Suprapubic skin (tissue), 4 donors: ENCODE results near the gene DSCAML1. TPM values are rescaled to one million over a fixed set of nuclear protein-coding genes. Genes with fewer than 3 reads are reported as not detected.

Source experiments
- DNase-seq, 2 donors: peaks; one replicate each; pipeline ENCODE4 v3.0.0-alpha.2; 2019; ENCODE audit warnings: low spot score in 2 of 2
- H3K27ac ChIP-seq: fragments of 200-600 bp; sonication (generic); one replicate; pipeline ENCODE4 v1.5.1; 2019
- H3K27me3 ChIP-seq: fragments of 200-600 bp; sonication (generic); one replicate; pipeline ENCODE4 v1.5.1; 2019
- H3K36me3 ChIP-seq: fragments of 200-600 bp; sonication (generic); one replicate; pipeline ENCODE4 v1.5.1; 2019
- H3K4me1 ChIP-seq: fragments of 200-600 bp; sonication (generic); one replicate; pipeline ENCODE4 v1.5.1; 2019
- H3K4me3 ChIP-seq: fragments of 200-600 bp; sonication (generic); one replicate; pipeline ENCODE4 v1.5.1; 2019; ENCODE audit warnings: mild to moderate bottlenecking
- H3K9me3 ChIP-seq: fragments of 200-600 bp; sonication (generic); one replicate; pipeline ENCODE4 v1.5.1; 2019
- EP300 ChIP-seq: sonication (generic); formaldehyde crosslinking; IDR thresholded peaks from one replicate; pipeline ENCODE4 v1.6.1; 2017; ENCODE audit warnings: antibody characterized with exemption
- POLR2A ChIP-seq, 2 donors: fragments of 450-650 bp; IDR thresholded peaks; one replicate each; pipeline ENCODE4 v1.6.1; 2017; ENCODE audit warnings: antibody characterized with exemption in 2 of 2, mild to moderate bottlenecking in 2 of 2, moderate library complexity in 2 of 2
- POLR2AphosphoS5 ChIP-seq, 3 donors: sonication (generic); formaldehyde crosslinking; IDR thresholded peaks; one replicate each; pipeline ENCODE4 v1.6.1; 2017; ENCODE audit warnings: antibody characterized with exemption in 3 of 3
- WGBS: methylation state at CpG from one replicate; pipeline ENCODE4 v1.1.5; 2018; 5-methylcytosine and 5-hydroxymethylcytosine counted together
- total RNA-seq, 4 donors: library from RNA; depleted of rRNA; stranded (reverse); fragments of >200 nt; gene quantifications; one replicate each; pipeline ENCODE4 v1.1.0, GENCODE V29; 2016
- TF ChIP-seq, protein P1 (sequence below), 2 donors: fragments of 200-600 bp in 1 of 2; fragments of 450-650 bp in 1 of 2; sonication (generic) in 1 of 2; IDR thresholded peaks; one replicate each; pipeline ENCODE4 v1.5.1; 2016 to 2019; ENCODE audit warnings: antibody characterized with exemption in 2 of 2, mild to moderate bottlenecking in 1 of 2, moderate library complexity in 1 of 2

The DSCAML1 gene
- total RNA-seq, 4 donors from 2014 or later = 0.11 to 0.24 (median 0.21) TPM; not detected in 1

DNA sequence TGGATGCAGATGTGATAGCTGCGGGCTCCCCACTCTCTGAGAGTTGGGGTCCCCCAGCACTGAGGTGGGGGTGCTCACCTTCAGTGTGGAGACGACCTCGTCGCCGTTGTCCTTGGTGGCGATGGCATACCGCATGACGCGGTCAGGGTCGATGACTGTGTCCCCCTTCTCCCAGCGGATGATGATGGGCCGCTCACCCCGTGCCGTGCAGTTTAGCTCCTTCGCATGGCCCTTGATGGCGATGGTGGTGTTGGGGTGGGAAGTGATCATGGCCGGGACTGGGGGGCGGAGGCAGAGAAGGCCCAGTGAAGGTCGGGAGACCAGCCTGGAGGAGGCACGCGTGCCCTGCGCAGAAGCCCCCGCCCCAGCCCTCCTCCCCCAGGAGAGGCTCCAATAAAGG is 315.1 kb downstream of the DSCAML1 start:
- H3K36me3 ChIP-seq = no peaks in the 10 kb centered on the region
- no peak for DNase-seq
- H3K27ac ChIP-seq = no peak overlapping the region
- no peak overlapping the region for H3K4me3 ChIP-seq
- WGBS = 96% methylated on average over 17 of the region's 23 CpGs
- no peaks in the 10 kb centered on the region for H3K4me1 ChIP-seq
- peaks cover 2% of the 10 kb centered on the region for H3K27me3 ChIP-seq
- H3K9me3 ChIP-seq = no peaks in the 10 kb centered on the region
- TF ChIP-seq POLR2AphosphoS5 (IDR thresholded peaks at IDR 0.05) (no peak), EP300 (no peak), POLR2A (IDR thresholded peaks at IDR 0.05) (no peak)
- TF ChIP-seq, protein P1, sequence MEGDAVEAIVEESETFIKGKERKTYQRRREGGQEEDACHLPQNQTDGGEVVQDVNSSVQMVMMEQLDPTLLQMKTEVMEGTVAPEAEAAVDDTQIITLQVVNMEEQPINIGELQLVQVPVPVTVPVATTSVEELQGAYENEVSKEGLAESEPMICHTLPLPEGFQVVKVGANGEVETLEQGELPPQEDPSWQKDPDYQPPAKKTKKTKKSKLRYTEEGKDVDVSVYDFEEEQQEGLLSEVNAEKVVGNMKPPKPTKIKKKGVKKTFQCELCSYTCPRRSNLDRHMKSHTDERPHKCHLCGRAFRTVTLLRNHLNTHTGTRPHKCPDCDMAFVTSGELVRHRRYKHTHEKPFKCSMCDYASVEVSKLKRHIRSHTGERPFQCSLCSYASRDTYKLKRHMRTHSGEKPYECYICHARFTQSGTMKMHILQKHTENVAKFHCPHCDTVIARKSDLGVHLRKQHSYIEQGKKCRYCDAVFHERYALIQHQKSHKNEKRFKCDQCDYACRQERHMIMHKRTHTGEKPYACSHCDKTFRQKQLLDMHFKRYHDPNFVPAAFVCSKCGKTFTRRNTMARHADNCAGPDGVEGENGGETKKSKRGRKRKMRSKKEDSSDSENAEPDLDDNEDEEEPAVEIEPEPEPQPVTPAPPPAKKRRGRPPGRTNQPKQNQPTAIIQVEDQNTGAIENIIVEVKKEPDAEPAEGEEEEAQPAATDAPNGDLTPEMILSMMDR (IDR thresholded peaks at IDR 0.05) = no peak

DNA sequence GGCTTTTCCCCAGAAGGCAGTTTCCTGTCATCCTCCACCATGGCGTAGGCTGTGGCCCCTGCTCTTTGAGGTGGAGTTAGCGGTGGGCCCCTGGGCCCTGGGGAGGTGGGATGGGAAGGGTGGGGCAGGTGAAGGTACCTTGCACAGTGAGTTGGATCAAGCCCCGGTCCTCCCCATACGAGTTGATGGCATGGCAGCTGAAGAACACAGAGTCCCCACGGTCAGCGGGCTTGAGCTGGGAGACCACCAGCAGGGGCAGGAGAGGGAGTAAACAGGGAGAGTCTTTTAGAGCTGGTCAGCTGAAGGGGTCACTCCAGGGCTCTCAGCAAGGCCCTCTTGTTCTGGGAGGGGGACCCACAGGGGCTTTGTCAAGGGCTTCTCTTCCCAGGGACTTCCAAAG is 316.0 kb downstream of the DSCAML1 start:
- H3K9me3 ChIP-seq = no peaks in the 10 kb centered on the region
- H3K4me3 ChIP-seq = no peak overlapping the region
- H3K36me3 ChIP-seq = no peaks in the 10 kb centered on the region
- TF ChIP-seq POLR2A (IDR thresholded peaks at IDR 0.05) (no peak), EP300 (no peak), POLR2AphosphoS5 (IDR thresholded peaks at IDR 0.05) (no peak)
- DNase-seq = no peak
- 81% methylated on average over 6 of the region's 6 CpGs for WGBS
- peaks cover 7% of the 10 kb centered on the region for H3K27me3 ChIP-seq
- H3K27ac ChIP-seq = no peak overlapping the region
- H3K4me1 ChIP-seq = no peaks in the 10 kb centered on the region

DNA sequence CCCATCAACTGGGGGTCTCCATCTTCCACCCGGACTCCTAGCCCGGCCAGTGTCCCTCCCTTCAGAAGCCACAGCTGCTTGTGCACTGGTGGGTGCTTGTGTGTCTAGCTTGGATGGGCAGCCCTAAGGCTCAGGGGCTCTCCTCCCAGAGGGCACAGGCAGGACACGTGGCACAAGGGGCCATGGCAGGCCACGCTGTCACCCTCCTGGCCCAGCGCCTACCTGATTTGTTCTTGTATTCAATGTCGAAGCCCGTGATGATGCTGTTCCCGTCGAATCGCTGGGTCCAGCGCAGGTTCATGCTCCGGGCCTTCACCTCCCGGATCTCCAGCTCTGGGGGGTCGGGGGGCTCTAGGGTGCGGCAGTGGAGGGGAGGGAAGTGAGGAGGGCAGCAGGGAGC is 316.8 kb downstream of the DSCAML1 start:
- DNase-seq = no peak

DNA sequence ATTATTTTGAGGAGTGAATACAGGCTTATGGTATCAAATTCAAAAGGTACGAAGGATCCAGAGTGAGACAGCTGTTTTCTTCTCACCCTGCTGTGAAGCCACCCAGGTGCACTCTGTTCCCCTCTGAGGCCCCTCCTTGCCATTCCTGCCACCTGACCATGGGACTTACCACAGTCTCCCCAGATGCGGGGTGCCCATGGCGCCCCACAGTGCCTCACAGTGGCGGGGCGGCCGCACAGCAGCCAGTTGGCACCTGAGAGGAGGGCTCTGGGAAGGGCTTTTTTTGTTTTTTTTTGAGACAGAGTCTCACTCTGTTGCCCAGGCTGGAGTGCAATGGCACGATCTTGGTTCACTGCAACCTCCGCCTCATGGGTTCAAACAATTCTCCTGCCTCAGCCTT is 317.6 kb downstream of the DSCAML1 start:
- DNase-seq = no peak
- no peaks in the 10 kb centered on the region for H3K36me3 ChIP-seq
- 77% methylated on average over 8 of the region's 8 CpGs for WGBS
- no peaks in the 10 kb centered on the region for H3K9me3 ChIP-seq
- H3K27me3 ChIP-seq = peaks cover 7% of the 10 kb centered on the region
- H3K27ac ChIP-seq = no peak overlapping the region
- H3K4me1 ChIP-seq = no peaks in the 10 kb centered on the region
- no peak for TF ChIP-seq POLR2A (IDR thresholded peaks at IDR 0.05)
- no peak overlapping the region for H3K4me3 ChIP-seq

More for the DNA sequence above, 316.8 kb downstream of the DSCAML1 start:
- Histone ChIP-seq H3K27me3 (peaks cover 7% of the 10 kb centered on the region), H3K4me1 (no peaks in the 10 kb centered on the region), H3K4me3 (no peak overlapping the region), H3K36me3 (no peaks in the 10 kb centered on the region), H3K27ac (no peak overlapping the region), H3K9me3 (no peaks in the 10 kb centered on the region)
- WGBS = 88% methylated on average over 4 of the region's 15 CpGs
- TF ChIP-seq POLR2AphosphoS5 (IDR thresholded peaks at IDR 0.05) (no peak), POLR2A (IDR thresholded peaks at IDR 0.05) (no peak), EP300 (no peak)
- TF ChIP-seq, protein P1 (IDR thresholded peaks at IDR 0.05) = no peak

DNA sequence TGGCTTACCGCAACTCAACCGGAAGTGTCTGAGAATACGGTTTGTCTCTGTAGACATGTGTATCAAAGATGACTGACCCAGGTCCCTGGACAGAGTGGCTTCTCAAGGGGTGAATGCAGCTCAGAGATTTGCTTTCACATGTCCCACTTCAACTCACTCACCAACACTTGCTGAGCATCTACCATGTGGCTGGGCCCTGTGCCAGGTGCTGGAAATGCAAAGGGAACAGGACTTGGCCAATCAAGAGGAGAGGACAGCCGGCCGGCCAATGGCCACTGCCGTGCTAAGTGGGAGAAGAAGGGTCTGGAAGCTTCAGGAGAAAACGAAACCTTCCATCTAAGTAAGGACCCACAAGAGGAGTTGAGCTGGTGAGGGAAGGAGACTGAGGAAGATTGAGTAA is 318.1 kb downstream of the DSCAML1 start:
- H3K4me3 ChIP-seq = no peak overlapping the region
- no peak for TF ChIP-seq POLR2AphosphoS5 (IDR thresholded peaks at IDR 0.05)
- no peak for TF ChIP-seq EP300
- no peak overlapping the region for H3K27ac ChIP-seq
- no peaks in the 10 kb centered on the region for H3K9me3 ChIP-seq
- 93% methylated on average over 7 of the region's 7 CpGs for WGBS
- DNase-seq = no peak
- H3K27me3 ChIP-seq = peaks cover 7% of the 10 kb centered on the region
- no peaks in the 10 kb centered on the region for H3K4me1 ChIP-seq
- no peaks in the 10 kb centered on the region for H3K36me3 ChIP-seq

DNA sequence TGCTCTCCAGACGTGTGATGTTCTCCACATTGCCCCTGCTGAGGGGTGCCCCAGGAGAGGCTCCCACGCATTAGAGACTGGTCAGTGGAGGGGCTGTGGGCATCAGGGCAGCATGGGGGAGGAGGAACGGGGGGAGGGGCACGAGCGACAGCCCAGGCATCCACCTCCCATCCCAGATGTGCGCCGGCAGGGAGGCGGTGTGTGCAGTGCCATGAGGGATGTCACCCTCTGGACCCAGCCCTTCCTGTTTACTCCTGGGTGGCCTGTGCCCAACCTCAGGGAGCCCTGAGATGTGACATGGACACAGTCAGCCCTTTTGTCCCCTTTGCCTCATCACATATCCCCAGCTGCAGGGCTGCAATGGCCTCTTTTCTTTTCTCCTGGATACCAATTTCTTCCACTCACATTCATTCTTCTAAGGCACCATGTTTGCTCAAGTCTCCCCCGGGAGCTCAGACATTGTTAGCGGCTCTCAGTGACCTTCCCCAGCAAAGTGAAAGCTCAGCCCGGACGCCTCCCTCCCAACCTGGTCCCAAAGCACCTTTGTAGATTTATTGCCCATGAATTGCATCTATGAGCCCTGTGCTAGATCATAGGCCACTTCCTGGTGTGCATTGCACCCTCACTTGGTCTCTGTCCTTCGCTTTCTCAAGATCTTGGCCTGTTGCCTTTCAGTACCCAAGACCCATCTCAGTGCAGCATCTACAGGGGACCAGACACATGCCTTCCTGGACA is 318.7 kb downstream of the DSCAML1 start:
- Histone ChIP-seq H3K27me3 (peaks cover 7% of the 10 kb centered on the region), H3K9me3 (no peaks in the 10 kb centered on the region), H3K36me3 (no peaks in the 10 kb centered on the region), H3K4me1 (no peaks in the 10 kb centered on the region), H3K27ac (no peak overlapping the region), H3K4me3 (no peak overlapping the region)
- TF ChIP-seq POLR2A (IDR thresholded peaks at IDR 0.05) (no peak), POLR2AphosphoS5 (IDR thresholded peaks at IDR 0.05) (no peak), EP300 (no peak)
- TF ChIP-seq, protein P1 (IDR thresholded peaks at IDR 0.05) = no peak
- no peak for DNase-seq
- WGBS = 80% methylated on average over 11 of the region's 13 CpGs
